HG02870 (cell line): ENCODE measurements around the gene NCS1.

Source experiments
- ATAC-seq: cut with Tn5 transposase; IDR thresholded peaks from one replicate; pipeline ENCODE4 v1.9.1; 2021; ENCODE audit warnings: mild to moderate bottlenecking, moderate library complexity; ENCODE audit not compliant: unreplicated experiment

NCS1 gene

DNA sequence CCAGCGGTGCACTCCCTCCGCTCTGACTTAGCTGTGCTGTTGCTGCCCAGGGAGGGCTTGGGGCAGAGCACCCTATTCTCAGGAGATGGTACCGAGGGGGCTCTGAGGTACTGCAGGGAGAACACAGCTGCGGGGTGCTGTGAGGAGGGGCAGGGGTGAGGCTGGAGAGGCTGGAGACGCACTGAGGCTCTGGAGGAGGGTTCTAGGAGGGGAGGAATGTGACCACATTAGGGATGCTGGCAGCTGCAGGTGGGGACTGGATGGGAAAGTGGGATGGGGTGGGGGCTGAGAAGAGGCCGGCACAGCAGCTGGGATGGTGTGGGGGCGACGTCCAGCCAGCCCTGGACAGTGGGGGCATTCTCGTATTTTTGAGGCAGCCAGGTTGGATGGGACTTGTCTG, 20.9 kb downstream of the NCS1 start:
- ATAC-seq: no peak

DNA sequence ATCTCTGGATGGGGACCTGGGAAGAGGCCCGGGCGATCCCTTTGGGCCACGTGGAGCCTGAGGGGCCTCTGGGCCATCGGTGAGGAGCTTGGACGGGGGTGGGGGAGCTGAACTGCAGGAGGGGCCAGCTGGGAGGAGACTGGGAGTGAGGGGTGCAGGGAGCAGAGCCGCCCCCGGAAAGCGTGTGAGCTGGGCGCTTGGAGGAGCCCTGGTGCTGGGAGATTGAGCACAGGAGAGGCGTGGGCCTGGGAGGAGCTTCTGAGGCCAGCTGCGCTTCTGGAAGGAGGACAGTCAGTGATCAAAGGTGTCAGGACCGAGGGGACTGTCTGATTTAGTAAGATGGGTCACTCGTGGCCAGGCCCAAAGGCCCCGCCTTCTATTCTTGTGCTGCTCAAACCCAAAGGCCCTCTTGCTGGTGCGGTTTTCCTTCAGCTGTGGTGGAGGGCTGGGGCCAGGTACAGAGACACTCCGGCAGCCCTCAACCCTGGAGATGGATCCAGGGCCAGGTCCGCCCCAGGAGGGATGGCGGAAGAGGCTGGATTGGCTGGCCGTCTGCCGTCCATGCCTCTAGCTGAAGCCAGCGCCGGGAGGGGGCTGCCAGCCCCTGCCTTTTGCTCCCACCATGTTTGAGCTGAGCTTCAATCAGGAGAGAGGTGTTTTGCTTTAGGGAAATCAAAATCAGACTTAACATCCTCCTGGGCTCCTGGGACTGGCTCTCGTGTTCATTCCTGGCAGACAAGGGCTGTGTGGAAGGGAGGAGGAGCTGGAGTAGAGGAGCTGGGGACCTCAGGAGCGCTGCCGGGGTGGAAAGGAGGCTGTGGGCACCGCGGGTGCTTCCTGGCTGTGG, 21.6 kb downstream of the NCS1 start:
- ATAC-seq: no peak

DNA sequence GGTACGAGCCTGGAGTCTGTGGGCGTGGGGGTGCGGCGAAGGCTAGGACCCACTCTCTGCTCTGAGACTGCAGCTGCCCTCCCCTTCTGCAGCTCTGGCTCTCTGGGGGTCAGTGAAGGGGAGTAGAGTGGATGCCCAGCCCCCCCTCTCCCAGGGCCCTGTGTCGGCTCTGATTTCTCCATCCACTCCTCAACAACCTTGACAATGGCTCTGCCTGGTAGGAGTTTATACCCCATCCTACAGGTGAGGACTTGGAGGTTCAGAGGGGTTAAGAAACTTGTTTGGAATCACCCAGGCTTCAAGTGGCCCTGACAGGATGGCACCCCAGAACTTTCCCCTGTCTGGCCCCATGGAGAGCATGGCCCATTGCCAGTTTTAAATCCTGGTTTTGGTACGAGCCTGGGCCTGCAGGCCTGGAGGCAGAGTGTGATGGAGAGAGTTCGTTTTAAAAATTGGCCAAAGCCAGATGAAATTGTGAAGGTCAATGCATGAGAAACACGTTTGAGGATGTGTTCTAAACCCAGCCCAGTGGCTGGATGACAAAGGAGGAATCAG, 22.3 kb downstream of the NCS1 start:
- ATAC-seq: no peak

DNA sequence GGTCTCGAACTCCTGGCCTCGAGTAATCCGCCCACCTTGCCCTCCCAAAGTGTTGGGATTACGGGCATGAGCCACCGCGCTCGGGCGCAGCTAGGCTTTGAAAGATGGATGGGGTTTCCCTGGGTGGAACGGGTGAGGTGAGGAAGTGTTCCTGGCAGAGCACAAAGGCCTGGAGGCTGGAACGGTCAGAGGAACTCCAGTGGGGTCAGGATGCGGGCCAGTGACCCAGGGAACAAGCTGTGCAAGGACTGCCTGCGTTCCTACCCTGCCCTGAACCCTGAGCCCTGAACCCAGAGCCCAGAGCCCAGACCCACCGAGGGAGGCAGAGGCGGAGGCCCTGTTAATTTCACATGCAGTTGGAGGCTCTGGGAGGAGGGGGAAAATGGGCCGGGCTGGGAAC, 23.4 kb downstream of the NCS1 start:
- ATAC-seq: no peak

DNA sequence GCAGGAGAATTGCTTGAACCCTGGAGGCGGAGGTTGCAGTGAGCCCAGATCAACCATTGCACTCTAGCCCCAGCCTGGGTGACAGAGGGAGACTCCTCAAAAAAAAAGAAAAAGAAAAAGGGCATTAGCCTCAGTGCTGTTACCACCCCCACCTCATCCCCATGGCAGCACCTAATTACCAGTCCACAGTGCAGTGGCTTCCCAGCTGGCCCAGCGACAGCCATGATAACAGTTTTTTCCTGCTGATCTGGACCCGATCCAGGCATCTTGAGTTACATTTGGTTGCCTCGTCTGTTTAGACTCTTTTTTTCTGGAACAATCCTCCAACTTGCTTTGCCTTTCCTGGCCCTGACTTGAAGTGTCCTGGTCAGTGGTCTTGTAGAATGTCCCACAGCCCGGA, 24.4 kb downstream of the NCS1 start:
- ATAC-seq: no peak

DNA sequence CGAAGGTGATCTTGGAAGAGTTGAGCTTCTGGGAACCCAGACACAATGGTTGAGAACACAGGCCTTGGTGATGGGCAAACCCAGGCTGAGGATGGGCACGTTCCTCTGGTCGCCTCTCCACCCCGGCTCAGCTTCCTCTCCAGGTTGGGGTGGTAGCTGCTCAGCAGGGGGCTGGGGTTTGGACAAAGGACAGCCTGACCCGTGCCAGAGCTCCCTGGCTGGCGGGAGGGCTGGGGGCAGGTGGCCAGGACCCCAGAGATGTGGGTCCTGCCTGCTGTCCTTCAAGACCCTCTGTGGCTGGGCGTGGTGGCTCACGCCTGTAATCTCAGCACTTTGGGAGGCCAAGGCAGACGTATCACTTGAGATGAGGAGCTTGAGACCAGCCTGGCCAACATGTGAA, 25.2 kb downstream of the NCS1 start:
- ATAC-seq: no peak

DNA sequence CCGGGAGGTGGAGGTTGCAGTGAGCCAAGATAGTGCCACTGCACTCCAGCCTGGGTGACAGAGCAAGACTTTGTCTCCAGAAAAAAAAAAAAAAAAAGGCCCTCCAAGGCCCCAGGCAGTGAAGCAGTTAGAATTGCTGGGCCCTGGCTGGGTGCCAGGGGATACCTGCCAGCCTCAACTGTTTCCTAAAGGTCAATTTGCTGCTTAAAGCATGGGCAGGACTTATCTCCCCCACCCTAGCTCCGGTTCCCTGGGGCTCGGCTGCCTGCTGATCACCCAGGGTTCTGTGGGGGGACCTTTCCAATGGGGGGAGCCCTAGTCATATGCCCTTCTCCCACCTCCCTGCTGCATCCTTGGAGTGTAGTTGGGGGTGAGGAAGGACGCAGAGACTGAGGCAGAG, 25.7 kb downstream of the NCS1 start:
- ATAC-seq: no peak

DNA sequence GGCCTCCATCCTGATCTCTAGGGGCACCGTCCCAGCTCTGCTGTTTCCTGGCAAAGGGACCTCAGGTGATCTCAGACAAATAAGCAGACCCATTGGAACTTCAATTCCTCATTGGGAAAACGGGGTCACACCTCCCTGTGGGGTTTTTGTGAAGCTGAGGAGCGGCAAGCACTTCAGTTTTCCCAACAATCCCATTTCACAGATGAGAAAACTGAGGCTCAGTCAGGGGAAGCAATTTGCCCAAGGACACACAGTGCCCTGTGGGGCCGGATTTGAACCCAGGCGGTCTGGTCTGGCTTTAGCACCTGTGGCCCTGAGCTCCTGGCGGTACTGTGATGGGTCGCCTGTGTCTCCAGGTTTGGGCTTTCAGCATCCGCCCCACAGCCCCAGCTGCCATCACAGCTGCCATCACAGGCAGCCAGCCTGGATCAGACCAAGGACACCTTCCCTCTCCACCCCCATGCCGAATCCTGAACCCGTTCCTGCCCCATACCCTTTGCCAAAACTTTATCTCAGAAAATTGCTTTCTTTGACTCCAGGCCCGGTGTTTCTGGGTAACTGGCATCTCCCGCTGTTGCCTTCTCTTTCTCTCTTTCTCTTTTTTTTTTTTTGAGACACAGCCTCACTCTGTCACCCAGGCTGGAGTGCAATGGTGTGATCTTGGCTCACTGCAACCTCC, 26.4 kb downstream of the NCS1 start:
- no peak for ATAC-seq

DNA sequence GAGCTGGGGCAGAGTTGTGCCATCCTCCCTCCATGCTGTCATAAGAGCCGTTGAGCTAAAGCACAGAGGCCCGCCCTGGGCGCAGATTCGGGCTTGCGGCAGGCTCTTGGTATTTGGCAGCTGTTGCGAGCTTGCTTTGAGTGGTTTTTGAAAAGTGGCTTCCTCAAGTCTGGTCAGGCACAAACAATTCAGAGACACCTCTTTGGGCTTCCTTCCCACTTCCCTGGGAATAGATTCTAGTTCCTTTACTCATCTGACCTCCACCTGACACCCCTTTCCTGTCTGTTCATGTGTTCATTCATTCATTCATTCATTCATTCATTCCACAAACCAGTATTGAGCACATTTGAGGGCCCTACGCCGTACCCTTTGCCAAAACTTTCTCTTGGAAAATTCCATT, 27.4 kb downstream of the NCS1 start:
- ATAC-seq: no peak

DNA sequence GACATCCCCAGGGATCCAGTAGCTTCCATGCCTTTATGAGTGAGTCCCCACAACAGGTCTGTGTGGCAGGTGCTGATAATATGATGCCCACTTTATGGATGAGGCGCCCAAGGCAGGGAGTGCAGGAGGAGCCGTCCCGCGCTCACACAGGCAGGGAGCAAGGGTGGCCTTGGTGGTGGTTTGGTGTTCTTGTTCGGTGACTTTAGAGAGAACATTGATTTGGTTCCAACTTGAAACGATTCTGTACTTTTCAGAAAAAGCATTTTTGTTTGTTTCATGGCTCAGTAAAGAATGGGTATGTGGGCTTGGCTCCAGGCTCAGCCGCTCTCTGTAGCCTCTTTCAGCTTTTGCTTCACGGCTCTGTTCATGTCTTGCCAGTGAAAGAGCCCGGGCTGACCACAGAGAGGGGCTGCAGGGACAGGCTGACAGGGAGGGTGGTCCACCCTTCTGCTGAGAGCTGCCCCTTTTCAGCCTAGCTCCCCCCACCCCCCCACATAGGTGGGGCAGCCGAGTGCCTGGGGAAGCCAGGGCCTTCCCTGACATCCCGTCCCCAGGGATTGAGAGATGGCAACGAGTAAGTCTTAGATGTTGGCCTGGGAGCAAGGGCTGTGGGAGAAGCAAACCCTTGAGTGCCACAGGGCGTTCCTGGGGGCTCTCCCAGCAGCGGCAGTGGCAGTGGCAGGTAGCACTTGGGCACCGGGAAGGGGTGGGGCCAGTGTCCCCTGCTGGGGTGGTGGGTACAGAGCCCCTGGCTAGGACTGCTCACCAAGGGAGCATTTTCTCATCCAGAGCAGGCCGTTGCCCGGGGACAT, 28.0 kb downstream of the NCS1 start:
- ATAC-seq: no peak

DNA sequence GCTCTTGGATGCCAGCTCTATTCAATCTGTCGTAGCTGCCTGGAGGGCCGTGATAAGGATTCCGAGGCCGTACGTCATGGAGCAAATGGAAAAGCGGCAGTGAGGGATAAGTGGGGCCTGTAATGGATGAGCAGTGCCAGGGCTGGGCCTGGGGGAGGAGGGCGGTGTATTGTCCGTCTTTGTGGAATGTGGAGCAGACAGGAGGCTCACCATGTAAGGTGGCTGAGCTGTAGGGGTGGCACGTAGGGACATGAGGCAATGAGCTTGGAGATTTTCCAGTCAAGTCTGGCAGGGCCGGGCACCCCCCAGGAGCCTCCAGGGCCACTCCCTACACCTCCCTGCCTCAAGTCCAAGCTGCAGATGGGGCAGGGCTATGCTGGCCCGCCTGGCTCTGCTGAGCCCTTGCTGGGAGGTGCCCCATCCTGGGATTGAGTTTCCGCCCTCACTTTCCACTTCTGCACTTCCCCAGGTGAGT, 29.2 kb downstream of the NCS1 start:
- ATAC-seq: no peak

DNA sequence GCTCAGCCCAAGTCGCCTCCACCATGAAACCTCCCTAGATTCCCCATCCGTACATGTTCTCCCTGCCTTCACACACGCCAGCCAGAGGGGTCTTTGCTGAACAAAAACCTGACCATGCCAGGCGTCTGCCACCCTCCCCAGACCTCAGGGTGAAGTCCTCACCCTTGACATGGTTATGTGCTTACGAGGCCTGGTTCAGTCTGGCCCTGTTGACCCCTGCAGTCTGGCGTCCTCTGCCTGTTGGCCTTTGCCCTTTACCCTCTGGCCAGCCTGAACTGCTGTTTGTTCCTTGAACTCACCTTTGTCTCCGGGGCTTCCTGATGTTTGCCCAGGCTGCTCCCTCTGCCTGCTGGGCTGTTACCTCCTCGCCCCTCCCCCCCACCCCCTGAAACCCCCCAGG, 29.8 kb downstream of the NCS1 start:
- ATAC-seq: no peak

DNA sequence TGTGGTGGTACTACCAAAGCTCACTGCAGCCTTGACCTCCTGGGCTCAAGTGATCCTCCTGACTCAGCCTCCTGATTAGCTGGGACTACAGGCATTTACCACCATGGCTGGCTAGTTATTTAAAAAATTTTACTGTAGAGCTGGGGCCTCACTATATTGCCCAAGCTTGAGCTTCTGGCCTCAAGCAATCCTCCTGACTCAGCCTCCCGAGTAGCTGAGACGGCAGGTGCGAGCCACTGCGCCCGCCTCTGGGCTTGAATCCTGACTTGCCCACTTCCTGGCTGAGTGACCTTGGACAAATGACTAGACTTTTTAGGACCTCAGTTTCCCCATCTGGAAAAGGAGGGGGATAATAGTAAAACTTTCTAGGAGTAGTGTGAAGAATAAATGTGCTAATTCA, 32.1 kb downstream of the NCS1 start:
- no peak for ATAC-seq

DNA sequence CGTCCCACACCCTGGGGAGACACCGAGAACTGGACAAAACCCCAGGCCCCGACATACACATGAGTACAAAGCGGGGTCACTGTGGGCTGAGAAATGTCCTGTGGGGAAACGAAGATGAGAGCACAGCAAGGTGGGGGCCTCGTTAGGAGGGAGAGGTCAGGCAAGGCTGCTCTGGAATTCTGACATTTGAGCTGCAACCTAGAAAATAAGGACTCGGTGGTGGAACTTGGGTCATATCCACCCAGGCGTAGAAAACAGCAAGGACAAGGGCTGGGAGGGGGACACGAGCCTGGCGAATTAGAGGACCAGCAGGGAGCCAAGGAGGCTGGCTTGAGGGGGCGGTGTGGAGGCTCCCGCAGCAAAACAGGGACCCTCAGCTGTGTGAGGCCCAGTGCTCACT, 32.8 kb downstream of the NCS1 start:
- ATAC-seq: no peak

DNA sequence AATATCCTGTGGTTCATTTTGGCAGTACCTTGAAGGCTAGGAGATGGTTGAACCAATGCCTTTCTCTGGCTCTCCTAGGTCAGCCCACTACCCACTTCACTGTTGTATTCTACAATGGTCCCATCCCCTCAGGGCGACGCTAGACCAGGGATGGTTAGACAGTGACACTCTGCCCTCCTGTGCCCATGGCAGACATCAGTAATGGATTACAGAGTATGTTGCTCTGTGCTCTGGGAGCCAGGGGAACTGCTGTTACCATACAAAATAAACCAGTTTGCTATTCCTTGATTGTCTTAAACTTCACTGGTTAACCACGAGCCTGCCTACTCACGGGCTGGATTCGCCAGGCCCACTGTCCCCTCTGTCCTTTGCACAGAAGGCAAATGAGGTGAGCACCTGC, 33.7 kb downstream of the NCS1 start:
- ATAC-seq: no peak

DNA sequence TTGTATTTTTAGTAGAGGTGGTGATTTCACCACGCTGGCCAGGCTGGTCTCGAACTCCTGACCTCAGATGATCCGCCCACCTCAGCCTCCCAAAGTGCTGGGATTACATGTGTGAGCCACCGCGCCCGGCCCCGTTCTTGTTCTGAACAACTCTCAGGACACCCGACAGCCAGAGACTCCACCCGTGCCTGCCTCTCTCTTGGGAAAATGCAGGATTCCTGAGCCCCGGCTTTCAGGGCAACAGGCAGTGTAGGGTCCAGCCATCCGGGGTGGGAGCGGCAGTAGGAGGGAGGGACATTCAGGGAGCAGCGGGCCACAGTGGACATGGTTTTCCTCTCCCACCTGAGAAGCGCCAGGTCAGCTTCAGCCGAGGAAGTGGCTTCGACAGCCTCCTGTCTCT, 34.4 kb downstream of the NCS1 start:
- ATAC-seq: no peak

DNA sequence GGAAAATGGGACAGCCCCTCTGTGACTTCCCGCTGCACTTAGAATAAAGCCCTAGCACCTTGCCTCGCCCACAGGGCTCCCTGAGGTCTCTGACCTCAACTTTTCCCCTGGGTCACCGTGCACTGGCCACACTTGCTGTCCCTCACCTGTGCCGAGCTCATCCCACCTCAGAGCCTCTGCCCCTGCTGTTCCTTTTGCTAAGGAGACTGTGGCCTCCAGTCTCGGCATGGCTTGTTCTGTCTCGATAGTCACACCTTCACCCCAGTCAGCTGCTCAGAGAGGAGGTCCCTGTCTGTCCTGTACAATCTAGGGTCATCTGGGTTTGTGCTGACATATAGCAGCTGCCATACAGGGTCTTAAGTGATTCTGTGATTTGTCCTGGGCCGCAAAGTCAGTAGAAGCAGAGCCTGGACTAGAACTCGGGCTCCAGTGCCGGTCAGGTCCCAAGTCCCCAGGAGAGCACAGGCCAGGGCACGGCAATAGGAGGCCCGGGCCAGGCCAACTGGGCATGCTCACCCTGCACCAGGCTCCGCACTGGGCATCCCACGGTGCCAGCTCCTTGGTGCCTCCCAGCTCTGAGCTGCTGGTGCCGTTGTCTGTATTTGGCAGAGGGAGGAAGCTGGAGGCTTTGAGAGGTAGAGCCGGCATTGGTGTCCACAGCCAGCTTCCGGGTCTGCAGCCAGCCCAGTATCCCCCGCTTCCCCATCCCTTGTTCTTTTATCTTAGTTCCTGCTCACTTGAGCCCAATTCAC, 35.2 kb downstream of the NCS1 start:
- ATAC-seq: no peak

DNA sequence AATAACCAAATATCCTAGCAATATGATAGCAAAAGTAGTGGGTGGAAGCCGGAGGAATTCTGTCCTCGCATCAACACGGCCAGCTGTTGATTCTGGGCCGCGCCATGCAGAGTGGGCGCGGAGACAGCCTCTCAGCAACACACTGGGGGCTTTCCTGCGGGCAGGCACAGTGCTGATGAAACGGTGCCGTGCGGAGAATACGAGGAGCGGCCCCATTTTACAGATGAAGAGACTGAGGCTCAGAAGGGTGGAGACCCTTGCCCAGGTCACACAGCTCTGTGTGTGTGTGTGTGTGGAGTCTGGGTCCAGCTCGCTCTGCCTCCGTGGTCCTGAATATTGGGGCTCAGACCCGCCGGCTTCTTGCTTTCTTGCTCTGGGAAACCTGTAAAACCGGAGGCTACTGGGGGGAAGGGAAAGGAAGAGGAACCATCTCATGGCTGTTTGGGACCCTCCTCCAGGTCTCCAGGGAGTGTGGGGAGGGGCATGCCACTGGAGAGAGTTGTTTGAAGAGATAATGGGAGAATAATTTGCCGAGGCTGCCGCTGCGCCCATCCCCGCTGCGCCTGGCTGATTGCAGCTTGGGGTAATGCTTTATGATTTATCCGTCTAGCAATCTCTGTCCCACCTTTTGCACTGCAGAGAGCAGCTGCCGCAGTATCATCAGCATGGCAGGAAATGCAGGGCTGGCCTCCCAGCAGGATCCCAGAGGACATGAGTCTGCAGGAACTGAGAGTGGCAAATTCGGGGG, 36.6 kb downstream of the NCS1 start:
- no peak for ATAC-seq

DNA sequence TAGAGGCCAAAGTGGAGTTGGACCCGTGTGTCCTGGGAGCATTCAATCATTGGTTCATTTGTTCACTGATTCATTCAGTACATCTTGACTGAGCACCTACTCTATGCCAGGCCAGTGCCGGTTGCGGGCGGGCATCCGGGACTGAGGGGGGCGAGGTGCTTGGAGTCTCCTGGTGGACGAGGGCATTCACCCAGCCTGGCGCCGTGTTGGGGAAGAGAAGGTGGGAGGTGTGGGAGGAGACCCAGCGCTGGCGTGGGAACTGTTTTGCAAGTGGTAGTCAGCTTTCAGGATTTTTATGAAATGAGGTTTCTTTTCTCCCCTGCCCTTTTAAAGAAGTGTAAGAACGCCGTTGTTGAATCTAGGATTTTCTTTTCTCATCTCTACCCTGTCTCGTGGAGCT, 37.2 kb downstream of the NCS1 start:
- ATAC-seq: no peak
